Activated naive CD4-positive, alpha-beta T cell treated with anti-CD3 and anti-CD28 coated beads, Interleukin-2, amount 50 U/mL, for 72 hours (primary cell): ENCODE data around the gene CDH7. TPM values are rescaled to one million over a fixed set of nuclear protein-coding genes. Genes with fewer than 3 reads are reported as not detected.

Experiments
- ATAC-seq, 2 donors: fragments of 150-1000 bp; cut with Tn5 transposase; 2 replicates each; pipeline ENCODE4 v1.10.0; 2021; ENCODE audit warnings: mild to moderate bottlenecking in 2 of 2, moderate library complexity in 2 of 2
- DNase-seq, 2 donors: peaks; one replicate each; pipeline ENCODE4 v3.0.0; 2021 to 2022; ENCODE audit warnings: low spot score in 2 of 2
- H3K27ac Mint-ChIP-seq, 2 donors: one replicate each; pipeline ENCODE4 v1.8.0; 2022; ENCODE audit warnings: mild to moderate bottlenecking in 2 of 2, mixed read lengths in 2 of 2
- H3K36me3 Mint-ChIP-seq, 2 donors: one replicate each; pipeline ENCODE4 v1.8.0; 2022; ENCODE audit warnings: mixed read lengths in 2 of 2
- H3K9me3 Mint-ChIP-seq, 2 donors: one replicate each; pipeline ENCODE4 v1.8.0; 2022; ENCODE audit warnings: mixed read lengths in 2 of 2
- total RNA-seq, 2 donors: library from RNA; stranded (reverse); gene quantifications; one replicate each; pipeline ENCODE4 v1.2.3, GENCODE V29; 2022

The CDH7 gene, protein sequence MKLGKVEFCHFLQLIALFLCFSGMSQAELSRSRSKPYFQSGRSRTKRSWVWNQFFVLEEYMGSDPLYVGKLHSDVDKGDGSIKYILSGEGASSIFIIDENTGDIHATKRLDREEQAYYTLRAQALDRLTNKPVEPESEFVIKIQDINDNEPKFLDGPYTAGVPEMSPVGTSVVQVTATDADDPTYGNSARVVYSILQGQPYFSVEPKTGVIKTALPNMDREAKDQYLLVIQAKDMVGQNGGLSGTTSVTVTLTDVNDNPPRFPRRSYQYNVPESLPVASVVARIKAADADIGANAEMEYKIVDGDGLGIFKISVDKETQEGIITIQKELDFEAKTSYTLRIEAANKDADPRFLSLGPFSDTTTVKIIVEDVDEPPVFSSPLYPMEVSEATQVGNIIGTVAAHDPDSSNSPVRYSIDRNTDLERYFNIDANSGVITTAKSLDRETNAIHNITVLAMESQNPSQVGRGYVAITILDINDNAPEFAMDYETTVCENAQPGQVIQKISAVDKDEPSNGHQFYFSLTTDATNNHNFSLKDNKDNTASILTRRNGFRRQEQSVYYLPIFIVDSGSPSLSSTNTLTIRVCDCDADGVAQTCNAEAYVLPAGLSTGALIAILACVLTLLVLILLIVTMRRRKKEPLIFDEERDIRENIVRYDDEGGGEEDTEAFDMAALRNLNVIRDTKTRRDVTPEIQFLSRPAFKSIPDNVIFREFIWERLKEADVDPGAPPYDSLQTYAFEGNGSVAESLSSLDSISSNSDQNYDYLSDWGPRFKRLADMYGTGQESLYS
- total RNA-seq, result not detected

DNA sequence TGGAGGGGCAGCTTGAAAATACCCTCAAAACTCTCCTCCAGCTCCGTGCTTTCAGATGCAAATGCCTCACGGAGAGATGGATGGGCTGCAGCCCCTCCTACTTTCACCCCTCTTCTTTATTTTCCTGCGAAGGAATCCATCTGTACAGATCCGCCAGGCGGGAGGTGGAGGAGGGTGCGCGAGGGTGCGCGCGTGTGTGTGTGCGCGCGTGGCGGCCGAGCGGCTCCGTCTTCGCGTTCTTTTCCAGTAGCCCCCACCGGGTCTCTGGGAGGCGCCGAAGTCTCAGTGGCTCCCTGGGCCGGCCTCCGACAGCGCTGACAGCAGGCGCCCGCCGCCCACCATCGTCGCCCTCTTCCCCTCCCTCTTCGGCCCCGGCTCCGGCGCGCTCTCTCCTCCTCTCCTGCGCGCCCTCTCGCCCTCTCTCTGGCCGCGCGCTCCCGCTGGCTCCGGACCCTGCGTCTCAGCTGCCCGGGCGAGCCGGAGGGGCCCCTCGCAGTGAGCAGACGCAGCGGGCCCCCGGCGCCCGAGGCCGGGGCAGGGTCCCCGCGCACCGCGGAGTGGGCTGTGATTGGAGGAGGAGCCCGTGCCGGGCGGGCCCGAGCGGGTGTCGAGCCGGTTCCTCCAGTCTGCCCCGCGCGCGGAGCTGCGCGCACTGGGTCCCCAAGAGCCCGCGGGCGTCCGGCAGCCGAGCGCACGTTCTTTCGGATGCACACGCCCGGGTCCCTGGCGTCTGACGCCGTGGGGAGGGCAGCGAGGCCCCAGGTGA, at the start of gene CDH7:
CDH7 (plus strand) TSS at position 624 of the 766 bp plus-strand sequence. CDS start 11,831 bp downstream, outside the sequence.
- H3K27ac Mint-ChIP-seq, result no peak within 1 kb of the TSS
- H3K36me3 Mint-ChIP-seq, result peaks cover 10 to 13% of the 10 kb centered on the region in 2 donors
- H3K9me3 Mint-ChIP-seq, result peaks cover 13 to 16% of the 10 kb centered on the region in 2 donors
- ATAC-seq, result no peak
- no peak for DNase-seq

DNA sequence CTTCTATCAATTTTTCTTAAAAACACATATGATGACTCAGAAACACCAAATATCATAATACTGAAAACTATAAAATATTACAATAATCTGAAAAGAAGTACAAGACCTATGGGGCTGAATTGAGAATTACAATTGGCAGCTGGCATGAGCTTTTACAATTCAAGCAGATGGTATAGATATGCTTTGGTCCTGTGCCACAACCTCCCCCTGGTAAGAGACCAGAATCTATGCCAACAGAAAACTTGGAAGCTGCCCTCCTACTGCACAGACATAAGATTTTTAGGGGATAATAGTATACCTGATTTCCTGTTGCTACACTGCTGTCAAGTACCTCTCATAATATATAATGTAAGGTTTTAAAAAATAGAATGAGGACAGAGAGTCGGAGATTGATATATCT, 46.8 kb upstream of the CDH7 start:
- ATAC-seq (no peak), DNase-seq (no peak)
- no peak overlapping the region for H3K27ac Mint-ChIP-seq
- H3K36me3 Mint-ChIP-seq, result no peaks in the 10 kb centered on the region
- H3K9me3 Mint-ChIP-seq, result peaks cover 11 to 14% of the 10 kb centered on the region in 2 donors

DNA sequence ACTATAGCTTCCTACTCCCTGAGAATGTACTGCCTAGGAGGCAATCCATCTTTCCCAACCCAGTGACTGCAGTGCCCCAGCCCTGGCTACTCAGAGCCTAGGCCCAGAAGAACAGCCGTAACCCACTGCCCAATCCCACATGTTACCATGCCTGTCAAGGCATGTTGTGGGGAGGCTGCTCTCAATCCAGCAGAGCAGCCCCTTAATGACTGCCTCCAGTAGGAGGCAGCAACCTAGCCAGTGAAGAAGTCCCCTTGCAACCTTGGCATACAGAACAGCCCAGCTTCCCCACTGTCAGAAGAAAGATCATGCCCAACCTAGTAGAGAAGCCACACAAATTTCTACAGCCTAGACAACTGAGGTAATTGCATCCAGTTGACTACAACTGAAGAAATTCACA, 44.2 kb upstream of the CDH7 start:
- no peak overlapping the region for H3K27ac Mint-ChIP-seq
- DNase-seq, result no peak
- H3K9me3 Mint-ChIP-seq, result peaks cover 13 to 21% of the 10 kb centered on the region in 2 donors
- no peak for ATAC-seq
- H3K36me3 Mint-ChIP-seq, result no peaks in the 10 kb centered on the region

DNA sequence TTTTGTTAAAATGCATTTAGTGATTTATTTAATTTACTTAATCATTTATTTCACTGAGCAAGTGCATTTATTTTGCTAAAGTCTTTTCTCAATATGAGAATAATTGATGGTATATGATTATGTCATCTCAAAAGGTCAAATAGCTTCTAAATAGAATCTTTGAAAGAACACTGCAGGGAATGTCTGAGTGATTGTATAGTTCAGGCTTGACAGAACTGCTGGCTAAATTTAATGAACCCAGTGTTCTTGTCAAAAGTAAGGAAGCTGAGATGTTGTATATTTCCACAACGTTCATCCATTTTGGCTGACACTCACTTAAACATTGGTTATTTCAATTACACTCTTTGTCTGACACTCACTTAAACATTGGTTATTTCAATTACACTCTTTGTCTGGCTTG, 39.3 kb upstream of the CDH7 start:
- H3K9me3 Mint-ChIP-seq, result peaks cover 8 to 9% of the 10 kb centered on the region in 2 donors
- ATAC-seq (no peak), DNase-seq (no peak)
- H3K27ac Mint-ChIP-seq, result no peak overlapping the region
- H3K36me3 Mint-ChIP-seq, result no peaks in the 10 kb centered on the region

DNA sequence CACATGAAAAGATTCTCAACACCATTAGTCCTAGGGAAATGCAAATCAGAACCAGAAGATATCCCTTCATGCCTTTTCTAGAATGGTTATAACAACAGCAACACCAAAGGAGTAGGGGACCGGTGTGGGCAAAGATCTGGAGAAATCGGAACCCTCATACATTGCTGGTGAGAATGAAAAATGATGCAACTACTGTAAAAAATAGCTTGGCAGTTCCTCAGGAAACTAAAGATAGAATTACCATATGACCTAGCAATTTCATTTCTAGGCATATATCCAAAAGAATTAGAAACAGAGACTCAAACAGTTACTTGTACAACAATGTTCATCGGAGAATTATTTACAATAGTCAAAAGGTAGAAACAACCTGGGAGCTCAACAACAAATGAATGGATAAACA, 29.2 kb upstream of the CDH7 start:
- H3K27ac Mint-ChIP-seq, result no peak overlapping the region
- H3K36me3 Mint-ChIP-seq, result no peaks in the 10 kb centered on the region
- H3K9me3 Mint-ChIP-seq, result peaks cover 9 to 10% of the 10 kb centered on the region in 2 donors
- no peak for ATAC-seq
- DNase-seq, result no peak

DNA sequence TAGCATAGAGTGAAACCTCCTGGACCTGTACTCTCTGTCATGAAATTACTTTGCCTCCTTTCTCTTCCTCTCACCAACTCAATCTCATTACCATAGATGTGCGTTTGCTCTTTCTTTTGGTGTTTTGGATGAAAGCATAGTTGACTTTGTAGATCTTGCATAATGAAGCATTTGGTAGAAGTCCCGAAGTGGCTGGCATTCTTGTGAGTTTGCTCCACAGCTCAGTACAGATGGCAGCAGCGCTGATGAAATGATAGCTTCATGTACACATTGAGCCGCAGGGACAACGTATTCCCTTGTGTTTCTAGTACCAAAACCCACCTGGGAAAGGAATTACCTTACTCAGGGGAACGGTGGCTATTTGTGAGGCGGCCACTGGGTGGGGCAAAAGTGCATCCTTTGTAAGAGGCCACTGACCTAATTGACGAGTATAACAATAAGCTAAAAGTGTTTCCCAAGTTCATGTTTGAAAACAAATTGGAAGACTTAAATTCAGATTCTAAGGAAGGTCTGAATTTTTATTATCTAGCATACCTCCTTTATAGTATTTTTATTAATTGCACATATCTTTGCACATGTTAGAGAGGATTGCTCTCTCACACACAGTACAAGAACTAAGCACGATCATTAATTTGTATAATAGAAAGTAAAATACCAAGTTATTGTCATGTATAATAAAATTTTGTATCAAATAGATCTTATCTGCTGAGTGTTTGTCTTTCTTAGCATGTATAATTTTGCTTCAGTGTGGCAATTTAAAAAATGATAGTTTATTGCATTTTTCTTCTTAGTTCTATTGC, 25.4 kb upstream of the CDH7 start:
- Mint-ChIP-seq H3K27ac (no peak overlapping the region), H3K9me3 (peaks cover 10 to 17% of the 10 kb centered on the region in 2 donors), H3K36me3 (no peaks in the 10 kb centered on the region)
- ATAC-seq (no peak), DNase-seq (no peak)

DNA sequence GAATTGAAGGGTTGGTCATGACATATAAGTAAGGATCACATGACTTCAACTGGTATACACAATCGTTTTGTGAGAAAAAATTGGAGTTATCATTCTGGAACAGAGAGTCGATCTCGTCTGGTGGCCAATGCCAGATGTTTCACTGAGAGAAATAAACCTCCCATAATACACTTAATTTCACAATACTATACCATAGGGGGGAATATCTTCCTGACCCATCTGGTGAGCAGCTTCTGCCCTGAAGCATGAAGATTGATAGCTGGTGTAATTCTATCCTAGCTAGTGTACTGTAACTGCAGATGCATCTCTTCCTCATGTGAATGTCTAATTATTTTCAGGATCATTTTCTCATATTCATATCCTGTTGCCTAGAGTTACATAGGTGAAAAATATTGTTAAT, 15.7 kb upstream of the CDH7 start:
- ATAC-seq (no peak), DNase-seq (no peak)
- H3K27ac Mint-ChIP-seq, result no peak overlapping the region
- H3K9me3 Mint-ChIP-seq, result peaks cover 3 to 21% of the 10 kb centered on the region in 2 donors
- H3K36me3 Mint-ChIP-seq, result no peaks in the 10 kb centered on the region

DNA sequence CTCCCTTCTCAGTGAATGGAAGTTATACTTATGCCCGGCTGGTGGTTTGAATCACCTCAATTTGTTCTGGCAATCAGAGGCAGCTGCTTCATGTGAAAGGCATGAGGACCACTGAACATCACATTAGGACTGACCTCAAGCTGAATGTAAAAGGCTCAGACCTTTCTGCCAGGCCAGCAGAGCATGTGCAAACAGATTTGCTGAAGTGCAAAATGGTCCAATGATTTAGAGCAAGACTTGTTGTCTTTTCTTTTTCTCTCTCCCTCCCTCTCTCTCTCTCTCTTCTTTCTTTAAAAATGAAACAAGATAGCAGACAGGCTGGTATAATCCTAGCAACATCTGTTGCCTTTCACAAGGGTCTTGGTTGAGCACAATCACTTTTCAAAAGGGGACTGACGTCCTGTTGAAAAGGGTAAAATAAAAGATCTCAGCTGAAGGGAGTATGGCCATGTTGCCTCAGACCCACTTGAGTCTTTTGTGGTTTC, 13.3 kb upstream of the CDH7 start:
- peaks cover 0 to 9% of the 10 kb centered on the region in 2 donors for H3K9me3 Mint-ChIP-seq
- DNase-seq (no peak), ATAC-seq (no peak)
- H3K36me3 Mint-ChIP-seq, result no peaks in the 10 kb centered on the region
- H3K27ac Mint-ChIP-seq, result no peak overlapping the region

DNA sequence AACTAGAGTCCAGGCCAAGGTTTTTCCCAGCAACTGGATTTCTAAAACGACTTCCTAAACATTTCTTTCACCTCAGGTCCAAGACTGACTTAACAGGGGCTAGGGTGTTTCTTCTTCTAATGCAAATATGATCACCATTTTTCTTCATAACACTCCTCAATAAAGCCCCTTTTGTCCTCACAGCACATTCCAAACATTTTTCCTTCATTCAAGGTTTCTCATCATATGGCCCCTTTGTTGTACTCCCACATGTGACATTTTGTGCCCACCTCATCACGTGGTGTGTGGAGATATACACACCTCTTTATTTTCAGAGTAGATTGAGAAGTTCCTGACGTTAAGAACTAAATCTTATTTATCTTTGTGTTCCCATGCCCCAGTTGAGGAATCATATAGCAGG, 3.9 kb upstream of the CDH7 start:
- DNase-seq (no peak), ATAC-seq (no peak)
- Mint-ChIP-seq H3K36me3 (peaks cover 10 to 13% of the 10 kb centered on the region in 2 donors), H3K27ac (no peak overlapping the region), H3K9me3 (peaks cover 13 to 16% of the 10 kb centered on the region in 2 donors)

DNA sequence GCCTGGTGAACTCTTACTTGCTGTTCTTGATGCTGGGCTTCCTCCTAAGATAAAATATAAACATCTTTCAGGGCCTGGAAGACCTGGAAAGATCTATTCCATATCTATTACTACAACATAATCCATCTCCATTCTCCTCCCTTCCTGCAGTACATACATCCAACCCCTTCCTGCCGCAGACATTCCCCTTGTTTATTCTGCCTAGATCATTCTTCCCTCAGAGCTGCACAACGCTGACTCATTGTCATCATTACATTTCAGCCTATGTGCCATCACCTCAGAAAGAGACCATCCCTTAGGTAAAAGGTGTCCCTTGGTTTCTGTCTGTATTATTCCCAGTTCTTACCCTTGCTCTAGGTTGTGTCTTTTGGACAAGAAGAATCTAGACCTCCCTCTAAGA, 2.5 kb upstream of the CDH7 start:
- H3K9me3 Mint-ChIP-seq, result peaks cover 13 to 16% of the 10 kb centered on the region in 2 donors
- H3K36me3 Mint-ChIP-seq, result peaks cover 10 to 13% of the 10 kb centered on the region in 2 donors
- H3K27ac Mint-ChIP-seq, result no peak overlapping the region

DNA sequence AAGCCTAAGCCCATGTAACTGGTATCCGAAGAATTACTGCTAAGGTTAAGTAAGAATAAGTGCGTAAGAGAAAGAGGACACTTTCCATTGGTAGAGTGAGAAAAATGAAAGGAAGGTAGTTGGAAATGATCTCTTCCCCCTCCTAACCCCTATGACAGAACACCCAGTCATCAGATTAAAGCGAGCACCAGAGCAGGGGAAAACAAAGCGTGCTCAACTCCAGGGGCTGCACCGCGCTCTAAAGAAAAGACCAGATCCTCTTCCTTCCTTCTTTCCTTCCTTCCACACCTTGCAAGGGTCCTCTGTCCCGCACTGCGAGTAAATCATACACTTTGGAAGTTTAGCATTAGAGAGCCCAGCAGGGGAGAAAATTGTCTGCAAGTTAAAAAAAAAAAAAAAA, 971 bp upstream of the CDH7 start:
- no peak for DNase-seq
- Mint-ChIP-seq H3K27ac (no peak overlapping the region), H3K36me3 (peaks cover 10 to 13% of the 10 kb centered on the region in 2 donors), H3K9me3 (peaks cover 13 to 16% of the 10 kb centered on the region in 2 donors)
- no peak for ATAC-seq

More for the DNA sequence above, 2.5 kb upstream of the CDH7 start:
- no peak for ATAC-seq
- no peak for DNase-seq

DNA sequence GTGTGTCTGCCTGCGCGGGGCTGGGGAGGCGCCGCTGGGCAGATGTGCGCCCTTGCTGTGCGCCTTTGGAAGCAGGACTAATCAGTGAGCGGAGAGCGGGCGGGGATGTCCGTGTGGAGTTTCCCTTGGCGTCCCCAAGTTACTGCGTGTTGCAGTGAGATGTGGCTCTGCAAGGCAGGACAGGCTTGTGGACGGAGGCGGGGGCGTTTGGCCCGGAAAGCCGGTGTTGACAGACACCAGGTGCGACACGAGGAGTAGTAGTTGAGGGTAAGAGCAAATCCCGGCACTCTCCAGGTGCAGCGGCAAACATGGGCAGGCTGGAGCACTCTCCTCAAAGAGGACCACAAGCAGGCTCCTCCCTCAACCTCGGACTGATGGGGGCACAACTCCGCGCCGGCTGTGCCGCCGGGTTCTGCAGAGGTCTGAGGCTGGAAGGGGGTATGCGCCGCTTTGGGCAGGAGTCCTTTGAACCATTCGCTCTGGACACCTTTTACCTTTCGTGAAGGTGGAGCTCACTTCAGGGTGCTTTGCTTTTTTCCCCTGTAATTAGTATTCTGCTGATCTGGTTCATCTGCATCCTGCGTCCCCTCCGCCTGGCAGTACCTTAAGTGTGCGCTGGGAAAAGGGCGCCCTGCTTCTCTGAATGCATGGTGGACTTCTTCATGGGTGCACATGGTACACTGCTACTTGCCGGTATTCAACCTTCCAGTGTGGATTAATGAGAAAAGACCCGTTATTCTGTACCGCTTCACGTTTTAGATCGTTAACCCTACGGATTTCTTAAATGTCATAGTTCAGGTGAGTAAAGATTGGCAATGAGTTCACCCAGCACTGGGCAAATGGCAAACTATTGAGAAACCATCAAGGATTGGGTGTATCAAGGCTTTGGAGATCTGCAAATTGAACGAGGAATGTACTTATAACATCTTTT, 608 bp downstream of the CDH7 start:
- no peak for ATAC-seq
- H3K9me3 Mint-ChIP-seq, result peaks cover 13 to 16% of the 10 kb centered on the region in 2 donors

DNA sequence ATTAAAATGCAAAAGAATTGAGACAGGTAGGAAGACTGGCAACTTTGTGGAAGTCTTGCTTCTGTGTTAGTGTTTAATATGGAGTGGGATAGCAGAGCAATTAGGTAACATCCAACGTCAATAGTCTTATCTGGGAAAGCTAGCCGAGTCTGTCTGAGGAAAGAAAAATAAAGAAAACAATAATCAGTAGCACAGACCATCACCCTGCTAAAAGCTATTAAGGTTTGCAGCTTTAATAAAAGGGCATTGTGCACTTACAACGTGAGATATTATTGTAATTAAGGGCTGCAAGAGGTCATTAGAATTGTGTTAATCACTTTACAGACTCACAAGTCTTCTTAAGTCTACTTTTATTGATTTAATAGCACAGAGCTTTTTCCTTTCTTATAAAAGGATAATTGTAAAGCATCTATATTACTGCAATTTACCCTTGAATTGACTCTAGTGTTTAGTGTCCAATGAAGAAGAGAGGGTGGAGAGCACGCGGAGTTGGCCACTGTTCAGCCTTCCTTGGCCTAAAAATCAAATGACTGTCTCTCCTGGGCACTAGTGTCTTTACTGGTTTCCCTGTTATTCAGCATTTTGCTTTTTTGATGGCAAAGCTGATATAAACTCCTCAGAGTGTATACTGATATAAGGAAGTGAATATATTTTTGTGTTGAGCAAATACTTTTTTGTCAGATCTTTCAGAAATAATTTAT, 2.0 kb downstream of the CDH7 start:
- DNase-seq (no peak), ATAC-seq (no peak)
- Mint-ChIP-seq H3K27ac (no peak overlapping the region), H3K36me3 (peaks cover 10 to 13% of the 10 kb centered on the region in 2 donors), H3K9me3 (peaks cover 15 to 16% of the 10 kb centered on the region in 2 donors)

More for the DNA sequence above, 608 bp downstream of the CDH7 start:
- DNase-seq, result no peak
- Mint-ChIP-seq H3K36me3 (peaks cover 10 to 13% of the 10 kb centered on the region in 2 donors), H3K27ac (no peak overlapping the region)

DNA sequence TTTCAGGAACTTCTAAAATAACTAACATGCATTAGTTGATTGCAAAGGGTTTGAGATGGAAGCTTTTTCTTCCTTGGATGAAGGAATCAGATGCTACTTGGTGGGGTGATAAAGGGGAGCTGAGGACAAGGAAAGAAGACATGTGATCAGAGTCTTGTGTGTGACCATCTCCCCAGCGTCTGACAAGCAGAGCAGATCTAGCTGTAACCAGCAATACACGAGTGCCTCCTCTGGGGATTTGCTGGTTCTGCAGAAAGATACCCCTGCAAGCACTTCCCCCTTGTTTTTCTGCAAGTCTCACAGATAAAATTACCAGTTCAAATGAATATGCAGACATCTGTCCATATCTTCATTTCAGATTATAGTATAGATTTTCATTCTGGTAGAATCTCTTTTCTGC, 2.7 kb downstream of the CDH7 start:
- ATAC-seq, result no peak
- peaks cover 12 to 13% of the 10 kb centered on the region in 2 donors for H3K9me3 Mint-ChIP-seq
- H3K27ac Mint-ChIP-seq, result no peak overlapping the region
- H3K36me3 Mint-ChIP-seq, result peaks cover 10 to 13% of the 10 kb centered on the region in 2 donors
- DNase-seq, result no peak
